Psoas muscle (tissue), 8 donors: ENCODE measurements around the gene CYP26C1. TPM values are rescaled to one million over a fixed set of nuclear protein-coding genes. Genes with fewer than 3 reads are reported as not detected.
A peak's percentile ranks its signal among the peaks of the same experiment; 100 is the strongest.

Experiments used
- ATAC-seq, 4 donors: fragments of 200-7000 bp; cut with Tn5 transposase; one replicate each; pipeline ENCODE4 v1.9.1; 2020; ENCODE audit warnings: moderate library complexity in 3 of 4, mild to moderate bottlenecking in 2 of 4
- DNase-seq, 2 donors: peaks; one replicate each; pipeline ENCODE4 v3.0.0-alpha.2; 2020
- H3K27ac ChIP-seq: fragments of 200-600 bp; one replicate; pipeline ENCODE4 v1.8.0; 2022
- H3K27me3 ChIP-seq, 3 donors: fragments of 200-600 bp in 1 of 3; one replicate each; pipeline versions ENCODE4 v1.6.1 to v1.8.0; 2013 to 2022; ENCODE audit warnings: low read length in 2 of 3, mild to moderate bottlenecking in 2 of 3, moderate library complexity in 1 of 3; ENCODE audit not compliant: insufficient read depth in 3 of 3
- H3K36me3 ChIP-seq, 2 donors: fragments of 200-600 bp in 1 of 2; one replicate each; pipeline versions ENCODE4 v1.6.1 to v1.8.0; 2013 to 2022; ENCODE audit warnings: low read depth in 1 of 2, mild to moderate bottlenecking in 1 of 2, moderate library complexity in 1 of 2; ENCODE audit not compliant: insufficient read depth in 1 of 2
- H3K4me1 ChIP-seq: fragments of 200-600 bp; one replicate; pipeline ENCODE4 v1.8.0; 2022
- H3K4me3 ChIP-seq: fragments of 200-600 bp; one replicate; pipeline ENCODE4 v1.8.0; 2022; ENCODE audit warnings: mild to moderate bottlenecking
- H3K9me3 ChIP-seq: fragments of 200-600 bp; one replicate; pipeline ENCODE4 v1.8.0; 2022
- WGBS, 3 donors: extraction: QIAGEN DNeasy Blood & Tissue Kit; methylation state at CpG; one replicate each; pipeline versions ENCODE4 v1.1.6 to v1.1.7; 2013; 5-methylcytosine and 5-hydroxymethylcytosine counted together
- intact Hi-C, 2 donors: fragments of 100-400 bp; cut with DNase I; formaldehyde crosslinking; loops; one replicate each; pipeline versions ENCODE4 v1.11.0 to v1.14.2; 2022
- polyA plus RNA-seq, 3 donors: library from polyadenylated mRNA; stranded (reverse); fragments of 200-250 nt; gene quantifications; one replicate each; pipeline ENCODE4 v1.2.3, GENCODE V29; 2013
- total RNA-seq, 4 donors: library from RNA; stranded (reverse); fragmentation: NEBNext Ultra II Directional in 2 of 4; extraction: Animal tissue kit (Norgen Biotek cat#: 25700) in 2 of 4; gene quantifications; one replicate each; pipeline versions ENCODE4 v1.2.1 to v1.2.4, GENCODE V29; 2021 to 2023
- TF ChIP-seq, protein P1 (sequence below): fragments of 200-600 bp; IDR thresholded peaks from one replicate; pipeline ENCODE4 v1.8.0; 2022; ENCODE audit warnings: antibody characterized with exemption
- donor health status: healthy with polysubstance abuse.
- donor health status: DM: no; HTN: no; CAD: no; lungs with moderate emphysema.
- donor health status: Bipolar disorder and iron deficiency.
- donor health status: healthy.
- donor health status: DM: yes; HTN: yes; CAD: no.
- donor health status: DM: no; HTN: no; CAD: no.
- donor health status: DM: no; HTN: no; CAD: no.
- donor health status: DM: yes; HTN: yes; CAD: no.

The CYP26C1 gene
- total and polyA plus RNA-seq, 7 donors: 0.01 to 0.06 (median 0.03) TPM; not detected in 4

DNA sequence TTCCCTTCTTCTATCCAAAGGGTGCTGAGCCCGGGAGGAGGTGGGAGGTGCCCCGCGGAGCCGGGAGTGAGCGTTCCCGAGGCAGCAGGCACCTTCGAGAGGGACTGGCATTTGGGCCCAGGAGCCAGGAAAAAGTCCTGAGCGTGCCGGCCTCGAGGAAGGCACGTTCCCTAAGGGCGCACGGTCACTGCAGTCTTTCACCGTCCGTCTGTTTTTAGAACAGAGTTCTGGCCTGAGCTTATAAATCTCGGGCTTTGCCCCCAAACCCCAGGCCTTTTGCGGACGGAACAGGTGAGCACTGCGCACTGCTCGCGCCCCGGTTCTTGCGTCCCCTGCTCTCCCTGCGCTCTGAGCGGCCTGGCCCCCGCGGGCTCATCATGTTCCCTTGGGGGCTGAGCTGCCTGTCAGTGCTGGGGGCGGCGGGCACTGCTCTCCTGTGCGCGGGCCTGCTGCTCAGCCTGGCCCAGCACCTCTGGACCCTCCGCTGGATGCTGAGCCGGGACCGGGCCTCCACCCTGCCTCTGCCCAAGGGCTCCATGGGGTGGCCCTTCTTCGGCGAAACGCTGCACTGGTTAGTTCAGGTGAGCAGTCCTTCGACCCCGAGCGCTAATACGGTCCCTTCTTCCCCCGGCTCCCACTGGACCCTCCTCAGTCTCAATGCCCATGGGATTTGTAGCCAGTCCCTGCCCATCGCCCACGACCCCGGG is 442 bp downstream of the CYP26C1 start:
- peak in 2 of 4 donors; percentile 18 to 31 for ATAC-seq
- H3K36me3 ChIP-seq: peaks cover 0 to 16% of the 10 kb centered on the region in 2 donors
- no peak overlapping the region for H3K4me3 ChIP-seq
- H3K27me3 ChIP-seq: peaks cover 4 to 53% (median 12%) of the 10 kb centered on the region in 3 donors
- H3K27ac ChIP-seq: no peak overlapping the region
- peaks cover 6% of the 10 kb centered on the region for H3K4me1 ChIP-seq
- no peak for DNase-seq
- no peaks in the 10 kb centered on the region for H3K9me3 ChIP-seq
- 27 to 37% (median 36%) methylated on average over 38 to 45 of the region's 45 CpGs for WGBS, 3 donors
- intact Hi-C loops: no loop called here
- TF ChIP-seq, protein P1, sequence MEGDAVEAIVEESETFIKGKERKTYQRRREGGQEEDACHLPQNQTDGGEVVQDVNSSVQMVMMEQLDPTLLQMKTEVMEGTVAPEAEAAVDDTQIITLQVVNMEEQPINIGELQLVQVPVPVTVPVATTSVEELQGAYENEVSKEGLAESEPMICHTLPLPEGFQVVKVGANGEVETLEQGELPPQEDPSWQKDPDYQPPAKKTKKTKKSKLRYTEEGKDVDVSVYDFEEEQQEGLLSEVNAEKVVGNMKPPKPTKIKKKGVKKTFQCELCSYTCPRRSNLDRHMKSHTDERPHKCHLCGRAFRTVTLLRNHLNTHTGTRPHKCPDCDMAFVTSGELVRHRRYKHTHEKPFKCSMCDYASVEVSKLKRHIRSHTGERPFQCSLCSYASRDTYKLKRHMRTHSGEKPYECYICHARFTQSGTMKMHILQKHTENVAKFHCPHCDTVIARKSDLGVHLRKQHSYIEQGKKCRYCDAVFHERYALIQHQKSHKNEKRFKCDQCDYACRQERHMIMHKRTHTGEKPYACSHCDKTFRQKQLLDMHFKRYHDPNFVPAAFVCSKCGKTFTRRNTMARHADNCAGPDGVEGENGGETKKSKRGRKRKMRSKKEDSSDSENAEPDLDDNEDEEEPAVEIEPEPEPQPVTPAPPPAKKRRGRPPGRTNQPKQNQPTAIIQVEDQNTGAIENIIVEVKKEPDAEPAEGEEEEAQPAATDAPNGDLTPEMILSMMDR: no peak

DNA sequence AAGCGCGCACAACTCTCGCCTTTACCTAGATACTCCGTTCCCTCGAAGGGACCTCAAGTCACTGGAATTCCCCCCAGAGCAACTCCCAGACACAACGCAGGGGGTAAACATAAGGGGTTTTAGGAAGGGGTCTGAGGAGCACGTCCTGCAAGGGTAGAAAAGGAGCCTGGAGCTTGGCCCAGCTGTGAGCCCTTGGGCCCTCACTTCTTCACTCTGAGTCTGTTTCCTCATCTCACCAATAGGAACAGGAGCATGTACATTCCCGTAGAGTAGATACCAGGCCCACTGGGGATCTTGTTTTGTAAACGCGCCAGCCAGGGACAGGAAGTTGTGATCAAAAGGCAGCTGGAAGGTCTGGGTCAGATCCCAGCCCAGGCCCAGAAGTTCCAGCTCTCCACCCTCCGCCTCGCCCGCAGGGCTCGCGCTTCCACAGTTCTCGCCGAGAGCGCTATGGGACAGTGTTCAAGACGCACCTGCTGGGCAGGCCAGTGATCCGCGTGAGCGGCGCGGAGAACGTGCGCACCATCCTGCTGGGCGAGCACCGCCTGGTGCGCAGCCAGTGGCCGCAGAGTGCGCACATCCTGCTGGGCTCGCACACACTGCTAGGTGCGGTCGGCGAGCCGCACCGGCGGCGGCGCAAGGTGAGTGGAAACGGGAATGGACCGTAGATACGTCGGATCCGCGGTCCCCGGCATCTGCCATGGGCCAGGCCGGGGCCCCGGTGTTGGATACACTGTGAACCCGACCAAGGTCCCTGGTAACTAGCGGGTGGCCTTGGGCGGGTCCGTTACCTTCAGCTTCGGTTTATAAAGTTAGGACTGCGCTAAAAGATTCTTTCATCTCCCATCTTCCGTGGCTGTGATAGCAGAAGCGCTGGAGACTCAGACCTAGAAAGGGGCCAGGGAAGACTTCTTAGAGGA is 1.3 kb downstream of the CYP26C1 start:
- DNase-seq: no peak
- intact Hi-C loops: no loop called here
- peak; percentile 32 to 57 (median 52) for ATAC-seq
- Histone ChIP-seq H3K27ac (no peak overlapping the region), H3K27me3 (peaks cover 4 to 61% (median 16%) of the 10 kb centered on the region in 3 donors), H3K4me3 (peak overlapping the region; percentile 26), H3K36me3 (peaks cover 0 to 14% of the 10 kb centered on the region in 2 donors), H3K4me1 (peaks cover 6% of the 10 kb centered on the region), H3K9me3 (no peaks in the 10 kb centered on the region)
- 5 to 8% (median 6%) methylated on average over 55 to 57 of the region's 57 CpGs for WGBS, 3 donors
- TF ChIP-seq, protein P1: no peak

DNA sequence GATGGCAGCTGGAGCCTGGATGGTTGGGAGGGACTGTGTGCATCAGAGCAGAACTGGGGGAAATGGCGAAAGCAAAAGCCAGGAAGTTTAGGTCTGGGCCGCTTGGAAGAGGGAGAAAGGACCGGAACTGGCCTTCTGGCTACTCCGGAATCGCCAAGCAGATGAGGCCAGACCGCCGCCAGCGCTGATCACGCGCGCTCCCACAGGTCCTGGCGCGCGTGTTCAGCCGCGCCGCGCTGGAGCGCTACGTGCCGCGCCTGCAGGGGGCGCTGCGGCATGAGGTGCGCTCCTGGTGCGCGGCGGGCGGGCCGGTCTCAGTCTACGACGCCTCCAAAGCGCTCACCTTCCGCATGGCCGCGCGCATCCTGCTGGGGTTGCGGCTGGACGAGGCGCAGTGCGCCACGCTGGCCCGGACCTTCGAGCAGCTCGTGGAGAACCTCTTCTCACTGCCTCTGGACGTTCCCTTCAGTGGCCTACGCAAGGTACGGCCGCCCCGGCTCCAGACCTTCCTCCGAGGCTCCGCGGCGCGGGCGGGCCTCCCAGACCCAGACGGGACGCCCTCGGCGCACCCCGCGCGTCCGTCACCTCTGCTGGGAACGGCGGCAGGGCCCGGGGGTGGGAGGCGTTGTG is 2.0 kb downstream of the CYP26C1 start:
- H3K9me3 ChIP-seq: no peaks in the 10 kb centered on the region
- H3K27me3 ChIP-seq: peaks cover 4 to 69% (median 22%) of the 10 kb centered on the region in 3 donors
- intact Hi-C loops: no loop called here
- 1 to 2% (median 1%) methylated on average over 50 to 68 of the region's 68 CpGs for whole genome bisulfite sequencing, 3 donors
- peaks cover 0 to 8% of the 10 kb centered on the region in 2 donors for H3K36me3 ChIP-seq
- H3K4me1 ChIP-seq: peaks cover 6% of the 10 kb centered on the region
- H3K4me3 ChIP-seq: peak overlapping the region; percentile 26
- TF ChIP-seq, protein P1: peak; percentile 49
- H3K27ac ChIP-seq: no peak overlapping the region
- peak; percentile 55 to 78 (median 68) for ATAC-seq
- no peak for DNase-seq

DNA sequence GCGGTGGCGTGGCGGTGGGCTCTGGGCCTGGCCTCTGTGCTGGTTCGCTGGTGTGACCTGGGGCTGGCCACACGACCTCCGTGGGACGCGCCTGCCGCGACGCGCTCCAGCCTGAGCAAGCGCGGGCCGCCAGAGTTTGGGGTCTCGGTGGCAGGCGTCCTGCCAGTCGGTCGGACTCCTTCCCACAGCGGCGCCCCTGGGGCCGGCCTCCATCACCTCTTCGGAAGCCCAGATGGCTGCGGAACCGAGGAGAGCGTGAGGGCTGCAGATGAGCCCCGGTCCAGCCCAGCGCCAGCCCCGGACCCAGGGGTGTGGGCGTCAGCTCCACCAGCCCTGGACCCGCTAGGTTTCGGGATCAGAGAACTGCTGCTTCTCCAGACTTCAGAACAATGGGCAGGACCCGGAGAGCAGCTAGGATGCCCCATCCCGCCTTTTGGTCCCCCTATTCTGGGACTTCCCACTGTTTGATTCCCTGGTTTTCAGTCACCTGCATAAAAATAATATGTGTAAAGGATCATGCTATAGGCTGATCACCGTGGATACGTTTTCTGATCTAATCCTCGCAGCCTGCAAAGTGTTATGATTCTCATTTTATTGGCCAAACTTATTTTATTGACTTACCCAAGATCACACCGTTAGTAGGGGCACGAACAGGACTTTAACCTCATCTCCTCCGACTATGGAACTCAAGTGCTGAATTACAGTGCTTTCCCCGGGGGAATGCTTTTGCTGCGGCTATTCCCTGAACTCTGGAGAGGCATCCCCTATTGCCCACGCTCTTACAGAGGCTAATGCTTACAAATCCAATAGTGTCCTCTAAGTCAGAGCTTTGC is 2.8 kb downstream of the CYP26C1 start:
- ATAC-seq (no peak), DNase-seq (no peak)
- TF ChIP-seq, protein P1: no peak
- peaks cover 0 to 5% of the 10 kb centered on the region in 2 donors for H3K36me3 ChIP-seq
- H3K4me3 ChIP-seq: peak overlapping the region; percentile 26
- peaks cover 4 to 76% (median 25%) of the 10 kb centered on the region in 3 donors for H3K27me3 ChIP-seq
- no peaks in the 10 kb centered on the region for H3K9me3 ChIP-seq
- 12 to 16% (median 13%) methylated on average over 33 to 43 of the region's 43 CpGs for WGBS, 3 donors
- intact Hi-C loops: no loop called here
- H3K27ac ChIP-seq: no peak overlapping the region
- H3K4me1 ChIP-seq: peaks cover 11% of the 10 kb centered on the region
